GM10248 (cell line): Measurements from ENCODE around the gene MT1G.
"Not testable (repeated sequence)": the region's sequence is repeated elsewhere in the genome, so short reads cannot be mapped to it uniquely, and the experiment has no call there.

Source experiments
- CTCF ChIA-PET: fragments of 300-600 bp; sonication (Branson Sonifier 250); formaldehyde crosslinking; extraction: SDS; loops from one replicate; lab custom pipeline; 2021; ENCODE audit warnings: antibody characterized with exemption; lab: Yijun Ruan, JAX
- POLR2A ChIA-PET: fragments of 350-650 bp; sonication (Branson Sonifier 250); formaldehyde crosslinking; extraction: SDS; loops from one replicate; lab custom pipeline; 2020; ENCODE audit warnings: antibody characterized with exemption; lab: Yijun Ruan, JAX
- DNase-seq: peaks from one replicate; pipeline ENCODE4 v3.0.0; 2012; ENCODE audit errors: extremely low spot score
- CTCF ChIP-seq: IDR thresholded peaks from 2 replicates; pipeline ENCODE4 v1.5.1; 2012; ENCODE audit warnings: mild to moderate bottlenecking, low read depth; ENCODE audit errors: extremely low read depth, missing control alignments, control extremely low read depth

The MT1G gene

DNA sequence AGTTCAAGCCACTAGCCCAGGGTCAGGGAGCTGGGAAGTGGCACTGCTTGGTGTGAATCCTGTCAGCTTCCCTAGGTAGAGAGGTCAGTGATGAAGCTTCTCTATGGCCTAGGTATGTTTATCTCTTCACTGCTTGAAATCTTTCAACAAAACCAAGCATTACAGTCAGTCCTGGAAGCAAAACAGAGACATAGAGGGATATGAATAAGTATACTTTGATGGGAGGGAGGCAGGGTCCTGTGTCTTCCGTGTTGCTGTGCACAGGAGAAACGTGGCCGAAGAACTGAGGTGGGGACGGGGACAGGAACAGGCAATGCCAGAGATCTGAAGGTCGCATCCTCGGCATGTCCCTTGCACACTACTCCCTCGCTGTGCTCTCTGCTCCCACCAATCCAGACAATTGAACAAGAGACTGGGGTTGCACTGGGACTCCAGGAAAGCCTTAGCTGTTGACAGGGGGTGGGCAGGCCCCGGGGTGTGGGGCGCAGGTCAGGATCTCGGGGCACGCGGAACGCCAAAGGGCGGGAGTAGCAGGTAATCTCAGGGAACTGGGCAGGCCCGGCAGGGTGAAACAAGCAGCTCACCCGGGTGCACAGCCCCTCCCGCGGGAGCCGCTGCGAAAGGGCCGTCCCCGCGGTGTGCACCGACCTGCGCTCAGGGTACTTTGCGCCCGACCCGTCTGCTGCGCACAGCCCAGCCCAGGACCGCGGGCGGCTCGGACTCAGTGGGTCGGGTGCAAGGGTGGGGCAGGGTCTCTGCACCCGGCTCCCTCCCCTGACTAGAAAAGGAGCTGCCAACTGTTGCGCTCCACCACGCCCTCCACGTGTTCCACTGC lies 1.4 kb upstream of the MT1G start, which contains the start of gene MT1H:
TSS of gene MT1H (plus strand) at position 810 of the 835 bp plus-strand sequence. CDS start 71 bp downstream, outside the sequence.
- no peak for DNase-seq
- ChIA-PET CTCF (interaction anchor here (1.4 kb wide), 1 partner anchor 33 kb away, joined by 5 read pairs; no protein-coding TSS in a partner anchor), POLR2A (no interaction called here)
- no peak for TF ChIP-seq CTCF

DNA sequence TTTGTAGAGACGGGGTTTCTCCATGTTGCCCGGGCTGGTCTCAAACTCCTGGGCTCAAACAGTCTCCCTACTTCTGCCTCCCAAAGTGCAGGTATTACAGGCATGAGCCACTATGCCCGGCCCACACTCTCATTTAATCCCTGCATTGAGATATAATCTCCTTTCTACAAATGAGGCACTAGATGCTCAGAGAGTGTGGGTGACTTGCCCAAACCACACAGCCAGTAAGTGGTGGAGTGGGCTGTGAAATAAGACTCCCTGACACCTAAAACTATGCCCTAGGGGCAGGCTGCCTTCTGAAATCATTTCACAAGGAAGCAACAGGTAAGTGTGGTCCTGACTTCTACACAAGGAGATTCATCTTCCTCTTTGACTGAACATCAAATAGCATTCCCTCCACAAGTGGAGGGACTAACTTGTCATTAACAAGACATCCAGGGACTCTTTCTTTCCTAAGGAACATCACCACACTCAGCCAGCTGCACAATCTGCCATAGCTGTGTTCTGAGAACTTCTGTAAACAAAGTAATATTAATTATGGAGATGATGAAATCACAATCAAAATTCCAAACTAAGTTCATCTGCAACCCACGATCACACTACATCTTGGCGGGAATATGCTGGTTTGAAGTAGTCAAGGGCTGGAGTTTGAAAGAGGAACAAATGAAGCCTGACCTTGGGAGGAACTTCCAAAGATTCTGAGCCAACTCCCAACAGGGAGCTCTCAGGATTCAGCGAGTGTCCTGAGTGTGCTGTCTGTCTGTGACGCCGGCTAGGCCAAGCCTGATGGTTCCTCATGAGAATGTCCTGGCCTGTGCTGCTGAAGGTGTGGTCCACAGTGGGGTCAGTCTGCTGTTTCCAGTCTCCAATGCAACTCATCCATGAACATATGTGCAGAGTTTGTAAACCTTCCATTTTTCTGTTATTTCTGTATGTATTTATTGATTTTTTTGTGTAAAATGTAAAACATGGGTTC lies 2.3 kb downstream of the MT1G start:
- DNase-seq, POLR2A ChIA-PET, CTCF ChIA-PET: not testable (repeated sequence)

DNA sequence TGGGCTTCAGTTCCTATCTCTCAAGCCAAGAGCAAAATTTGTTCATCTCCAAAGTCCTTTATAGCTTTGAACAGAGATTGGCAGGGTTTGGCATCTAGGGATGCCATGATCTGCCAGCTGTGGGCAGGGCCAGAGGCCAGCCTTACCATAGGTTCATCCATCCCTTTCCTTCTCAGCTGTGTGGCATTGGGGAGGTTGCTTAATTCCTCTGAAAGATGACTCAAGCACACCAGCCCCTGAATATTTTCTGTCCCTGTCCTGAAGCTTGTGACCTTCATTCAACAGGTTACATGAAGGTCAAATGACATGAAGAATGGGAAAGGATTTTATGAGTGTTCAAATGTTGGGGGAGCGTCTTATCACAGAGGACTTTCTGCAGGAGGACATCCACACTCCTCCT lies 3.4 kb downstream of the MT1G start:
- DNase-seq = no peak
- no peak for TF ChIP-seq CTCF

DNA sequence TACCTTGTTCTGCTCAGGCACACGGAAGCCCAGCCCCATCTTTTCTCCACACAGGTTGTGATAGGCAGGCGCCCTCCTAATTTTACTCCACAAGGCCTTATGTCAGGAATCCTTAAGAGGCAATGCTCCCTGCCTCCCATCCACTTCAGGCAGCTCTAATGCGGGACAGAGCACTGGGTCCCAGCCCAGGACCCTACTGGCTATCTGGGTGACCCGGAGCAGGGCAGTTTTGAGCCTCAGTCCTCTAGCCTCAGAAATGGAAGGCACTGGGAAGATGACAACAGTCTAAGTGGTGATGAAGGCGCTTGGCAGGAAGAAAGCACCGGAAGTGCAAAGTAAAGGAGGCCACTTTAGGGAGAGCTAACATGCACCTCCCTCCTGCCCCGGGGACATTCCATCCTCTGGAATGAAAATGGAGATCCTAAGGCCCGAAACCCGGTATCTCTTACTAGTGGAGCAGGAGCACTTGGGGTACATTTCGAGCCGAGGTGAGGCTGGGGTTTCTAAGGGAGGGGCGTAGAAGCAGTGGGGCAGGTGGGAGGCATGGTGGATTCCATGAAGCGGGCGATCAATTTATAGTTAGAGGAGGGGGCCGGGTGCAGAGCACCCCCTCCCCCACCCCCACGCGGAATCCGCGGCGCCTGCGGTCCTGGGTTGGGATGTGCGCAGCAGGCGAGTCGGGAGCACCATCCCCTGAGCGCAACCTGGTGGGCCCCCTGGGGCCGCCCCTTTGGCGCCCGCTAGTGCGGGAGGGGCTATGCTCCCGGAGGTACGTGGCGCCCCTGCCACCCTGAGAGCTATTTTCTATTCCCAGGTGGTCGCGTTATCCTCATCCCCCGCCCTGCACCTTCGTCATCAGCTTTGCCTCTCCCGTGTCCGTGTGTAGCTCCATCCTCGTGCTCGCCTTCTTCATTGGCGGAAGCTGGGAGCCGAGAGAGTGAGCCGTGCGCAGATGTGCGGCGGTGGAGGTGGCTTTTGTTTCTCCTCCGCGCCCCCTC lies 5.2 kb downstream of the MT1G start:
- DNase-seq = no peak
- no peak for TF ChIP-seq CTCF
- POLR2A ChIA-PET = no interaction called here
- CTCF ChIA-PET = interaction anchor here (1.6 kb wide), 1 partner anchor 10 kb away, joined by 4 read pairs; no protein-coding TSS in a partner anchor

More for the DNA sequence above, 3.4 kb downstream of the MT1G start:
- ChIA-PET CTCF (no interaction called here), POLR2A (no interaction called here)

GRCh38 chr16:56658327-56658875 lies 9.5 kb downstream of the MT1G start:
- DNase-seq = no peak
- no peak for TF ChIP-seq CTCF
- POLR2A ChIA-PET = no interaction called here
- CTCF ChIA-PET = no interaction called here
